ENCODE data around the gene RANBP3L. TPM values are rescaled to one million over a fixed set of nuclear protein-coding genes. Genes with fewer than 3 reads are reported as not detected.
"Not testable (repeated sequence)": the region's sequence is repeated elsewhere in the genome, so short reads cannot be mapped to it uniquely, and the experiment has no call there.

RANBP3L gene
- total RNA-seq, 1 donor from 2014 or later = 7.1 TPM

DNA sequence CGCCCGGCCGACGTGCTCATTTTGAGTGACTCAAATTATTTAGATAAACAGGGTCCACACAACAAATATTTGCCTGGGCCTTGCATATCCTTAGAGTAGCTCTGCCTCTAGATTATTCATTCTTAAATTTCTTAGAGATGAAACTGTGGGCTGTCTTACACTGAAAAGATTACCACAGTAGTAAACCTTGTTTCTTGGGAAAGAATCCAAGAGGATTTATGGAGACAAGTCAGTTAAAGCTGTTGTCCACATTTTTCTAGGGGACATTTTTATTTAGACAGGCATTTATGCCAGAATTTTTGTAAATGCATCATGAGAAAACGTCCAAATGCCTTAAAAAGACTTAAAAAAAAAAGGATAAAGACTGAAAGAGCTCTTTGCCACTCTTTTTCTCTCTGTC is 32.6 kb upstream of the RANBP3L start:
- Histone ChIP-seq H3K4me3 (no peak overlapping the region), H3K27me3 (no peaks in the 10 kb centered on the region), H3K4me1 (no peaks in the 10 kb centered on the region), H3K36me3 (no peaks in the 10 kb centered on the region), H3K27ac (no peak overlapping the region), H3K9me3 (no peaks in the 10 kb centered on the region)
- TF ChIP-seq, protein P1, sequence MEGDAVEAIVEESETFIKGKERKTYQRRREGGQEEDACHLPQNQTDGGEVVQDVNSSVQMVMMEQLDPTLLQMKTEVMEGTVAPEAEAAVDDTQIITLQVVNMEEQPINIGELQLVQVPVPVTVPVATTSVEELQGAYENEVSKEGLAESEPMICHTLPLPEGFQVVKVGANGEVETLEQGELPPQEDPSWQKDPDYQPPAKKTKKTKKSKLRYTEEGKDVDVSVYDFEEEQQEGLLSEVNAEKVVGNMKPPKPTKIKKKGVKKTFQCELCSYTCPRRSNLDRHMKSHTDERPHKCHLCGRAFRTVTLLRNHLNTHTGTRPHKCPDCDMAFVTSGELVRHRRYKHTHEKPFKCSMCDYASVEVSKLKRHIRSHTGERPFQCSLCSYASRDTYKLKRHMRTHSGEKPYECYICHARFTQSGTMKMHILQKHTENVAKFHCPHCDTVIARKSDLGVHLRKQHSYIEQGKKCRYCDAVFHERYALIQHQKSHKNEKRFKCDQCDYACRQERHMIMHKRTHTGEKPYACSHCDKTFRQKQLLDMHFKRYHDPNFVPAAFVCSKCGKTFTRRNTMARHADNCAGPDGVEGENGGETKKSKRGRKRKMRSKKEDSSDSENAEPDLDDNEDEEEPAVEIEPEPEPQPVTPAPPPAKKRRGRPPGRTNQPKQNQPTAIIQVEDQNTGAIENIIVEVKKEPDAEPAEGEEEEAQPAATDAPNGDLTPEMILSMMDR (IDR thresholded peaks at IDR 0.05) = no peak
- DNase-seq (no peak), ATAC-seq (no peak)
- intact Hi-C loops (cut with DNase I) = no loop called here

- intact Hi-C loops (cut with DNase I); H3K27me3 ChIP-seq; H3K27ac ChIP-seq; H3K4me3 ChIP-seq; H3K36me3 ChIP-seq; DNase-seq; ATAC-seq; H3K9me3 ChIP-seq; H3K4me1 ChIP-seq: not testable (repeated sequence)
Observed at GRCh38 chr5:36332720-36333119, 31.0 kb upstream of the RANBP3L start.

DNA sequence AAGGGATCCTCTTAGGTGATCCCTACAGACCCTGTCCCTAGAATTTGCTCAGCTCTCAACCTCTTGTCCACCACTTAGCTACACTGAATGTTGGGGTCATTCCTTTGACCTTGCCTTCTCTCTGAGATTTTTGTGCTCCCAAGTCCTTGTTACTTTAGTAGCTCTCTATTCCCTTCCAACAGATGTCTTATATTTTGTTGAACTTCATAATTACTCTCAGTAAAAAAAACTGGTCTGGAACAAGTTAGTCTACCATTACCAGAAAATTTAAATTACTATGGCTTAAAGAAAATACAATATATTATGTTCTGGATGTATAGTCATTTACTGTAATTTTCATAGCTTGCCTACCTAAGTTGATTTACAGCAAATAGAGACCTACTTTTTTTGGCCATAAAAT is 23.5 kb upstream of the RANBP3L start:
- no peaks in the 10 kb centered on the region for H3K9me3 ChIP-seq
- no peaks in the 10 kb centered on the region for H3K4me1 ChIP-seq
- H3K4me3 ChIP-seq = no peak overlapping the region
- no peaks in the 10 kb centered on the region for H3K27me3 ChIP-seq
- no peaks in the 10 kb centered on the region for H3K36me3 ChIP-seq
- ATAC-seq = no peak
- peak overlapping the region; percentile 18 for H3K27ac ChIP-seq
- TF ChIP-seq, protein P1 (IDR thresholded peaks at IDR 0.05) = no peak
- intact Hi-C loops (cut with DNase I) = no loop called here
- DNase-seq = no peak

DNA sequence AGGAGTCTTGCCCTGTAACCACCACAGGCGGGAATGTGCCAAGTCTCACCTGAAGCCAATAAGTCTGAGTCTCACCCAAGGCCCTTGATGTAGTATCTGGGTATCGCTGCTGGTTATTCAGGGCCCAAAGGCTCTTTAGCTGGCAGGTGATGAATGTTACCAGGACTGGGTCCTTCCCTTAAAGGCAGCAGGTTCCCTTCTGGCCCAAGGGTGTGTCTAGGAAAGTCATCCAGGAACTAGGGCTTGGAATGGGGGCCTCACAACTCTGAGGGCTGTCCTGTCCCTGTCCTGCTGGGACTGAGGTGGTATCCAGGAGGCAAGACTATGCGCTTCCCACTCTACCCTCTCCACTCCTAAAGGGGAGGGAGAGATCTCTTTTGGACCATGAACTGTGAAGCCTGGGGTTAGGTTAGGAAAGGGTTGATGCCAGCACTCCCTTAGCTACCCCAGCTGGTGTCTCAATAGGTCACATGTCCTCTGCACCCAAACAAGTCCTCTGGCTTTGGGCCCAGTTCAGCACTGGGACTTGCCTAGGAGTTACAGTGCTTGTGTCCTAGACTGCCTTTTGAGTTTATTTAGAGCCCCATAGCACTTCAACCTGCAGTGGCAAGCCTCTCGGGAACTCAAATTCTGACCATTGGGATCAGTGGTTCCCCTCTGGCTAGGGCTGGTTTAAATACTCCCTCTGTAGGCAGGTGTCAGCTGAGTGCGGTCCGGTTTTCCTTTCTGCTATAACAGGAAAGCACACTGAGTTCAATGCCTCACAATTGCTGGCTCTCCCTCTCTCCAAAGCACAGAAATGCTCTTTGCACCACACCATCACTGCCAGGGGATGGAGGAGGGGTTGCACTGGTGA is 22.5 kb upstream of the RANBP3L start:
- no peaks in the 10 kb centered on the region for H3K9me3 ChIP-seq
- ATAC-seq (peak; percentile 69), DNase-seq (no peak)
- TF ChIP-seq, protein P1 (IDR thresholded peaks at IDR 0.05) = no peak
- no peaks in the 10 kb centered on the region for H3K27me3 ChIP-seq
- no peaks in the 10 kb centered on the region for H3K36me3 ChIP-seq
- no peaks in the 10 kb centered on the region for H3K4me1 ChIP-seq
- H3K4me3 ChIP-seq = no peak overlapping the region
- intact Hi-C loops (cut with DNase I) = no loop called here
- no peak overlapping the region for H3K27ac ChIP-seq

DNA sequence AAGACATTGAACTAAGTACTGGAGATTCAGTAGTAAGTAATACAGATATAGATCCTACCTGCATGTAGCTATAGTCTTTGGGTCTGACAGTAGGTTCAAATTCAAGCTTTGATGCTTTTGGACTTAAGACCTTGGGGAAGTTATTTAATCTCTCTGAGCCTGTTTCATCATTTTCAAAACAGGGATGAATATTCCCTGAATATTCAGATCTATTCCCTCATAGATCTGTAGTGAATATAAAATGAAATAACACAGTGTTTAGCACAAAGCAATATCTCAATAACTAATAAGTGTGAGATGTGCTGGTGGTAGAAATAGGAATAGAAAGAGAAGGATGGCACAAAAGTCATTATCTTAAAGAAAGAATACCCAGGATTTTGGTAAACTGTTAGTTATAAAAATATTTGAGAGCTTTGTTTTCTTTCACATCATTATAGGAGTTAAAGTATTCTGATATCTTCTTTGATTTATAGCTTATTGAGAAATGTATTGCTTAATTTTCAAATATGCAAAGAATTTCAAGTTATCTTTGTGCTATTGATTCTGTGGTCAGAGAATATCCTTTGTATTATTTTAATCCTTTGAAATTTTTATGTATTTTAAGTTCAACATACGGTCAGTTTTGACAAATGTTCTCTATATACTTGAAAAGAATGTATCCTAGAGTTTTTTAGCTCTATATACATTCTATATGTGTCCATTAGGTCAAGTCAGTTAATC is 11.4 kb upstream of the RANBP3L start:
- H3K4me1 ChIP-seq = no peaks in the 10 kb centered on the region
- TF ChIP-seq, protein P1 (IDR thresholded peaks at IDR 0.05) = no peak
- H3K36me3 ChIP-seq = no peaks in the 10 kb centered on the region
- no peak for DNase-seq
- no peaks in the 10 kb centered on the region for H3K9me3 ChIP-seq
- H3K4me3 ChIP-seq = no peak overlapping the region
- ATAC-seq = no peak
- no peak overlapping the region for H3K27ac ChIP-seq
- H3K27me3 ChIP-seq = no peaks in the 10 kb centered on the region
- intact Hi-C loops (cut with DNase I) = no loop called here

- TF ChIP-seq, protein P1 (IDR thresholded peaks at IDR 0.05) = no peak
- intact Hi-C loops (cut with DNase I) = no loop called here
- Histone ChIP-seq H3K27ac (no peak overlapping the region), H3K4me1 (no peaks in the 10 kb centered on the region), H3K36me3 (no peaks in the 10 kb centered on the region), H3K9me3 (no peaks in the 10 kb centered on the region), H3K27me3 (no peaks in the 10 kb centered on the region), H3K4me3 (no peak overlapping the region)
- DNase-seq (no peak), ATAC-seq (peak; percentile 62)
Observed at GRCh38 chr5:36311956-36312355, 10.3 kb upstream of the RANBP3L start.
